Upper lobe of left lung (tissue), 4 donors: Measurements from ENCODE around the gene IFT43.

Source experiments
- CTCF ChIP-seq, 6 experiments: fragments of 450-650 bp in 4 of 6; fragments of 200-600 bp in 2 of 6; sonication (generic) in 2 of 6; IDR thresholded peaks; one replicate each; pipeline ENCODE4 v1.5.1; 2016 to 2019; ENCODE audit warnings: antibody characterized with exemption in 6 of 6
- POLR2A ChIP-seq, 4 donors: fragments of 450-650 bp; IDR thresholded peaks; one replicate each; pipeline ENCODE4 v1.5.1; 2016 to 2017; ENCODE audit warnings: antibody characterized with exemption in 4 of 4, mild to moderate bottlenecking in 2 of 4
- POLR2AphosphoS5 ChIP-seq, 2 donors: sonication (generic); formaldehyde crosslinking; IDR thresholded peaks; one replicate each; pipeline ENCODE4 v1.5.1; 2017; ENCODE audit warnings: antibody characterized with exemption in 2 of 2

DNA sequence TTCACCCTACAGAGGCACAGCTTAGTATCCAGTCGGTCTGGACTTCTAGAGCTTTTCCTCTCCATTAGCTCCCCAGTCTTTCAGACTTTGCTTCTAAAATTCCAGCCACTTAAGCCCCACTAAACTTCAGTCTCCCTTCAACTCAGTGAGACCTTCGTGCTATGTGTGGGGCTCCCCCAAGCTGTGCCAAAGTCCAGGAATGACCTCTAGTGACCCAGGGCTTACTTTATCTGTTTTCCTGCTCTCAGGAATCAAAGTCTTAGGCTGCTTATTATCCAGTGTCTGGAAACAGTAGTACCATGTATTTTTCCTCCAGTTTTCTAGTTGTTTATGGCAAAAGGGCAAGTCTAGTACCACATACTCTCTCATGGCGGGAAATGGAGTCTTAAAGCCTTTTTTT, 77.8 kb downstream of the IFT43 start:
- TF ChIP-seq CTCF (IDR thresholded peaks at IDR 0.05) (no peak), POLR2AphosphoS5 (IDR thresholded peaks at IDR 0.05) (no peak), POLR2A (IDR thresholded peaks at IDR 0.05) (no peak)
